Caco-2 (cell line): ENCODE results near the gene CRB2. TPM values are rescaled to one million over a fixed set of nuclear protein-coding genes. Genes with fewer than 3 reads are reported as not detected.

Experiments
- BruUV-seq: library from RNA; stranded (reverse); fragments of 400-500 nt; replicated peaks from 2 replicates; lab custom pipeline; 2021; lab: Mats Ljungman, UMichigan
- CTCF ChIA-PET: fragments of 300-600 bp; sonication (Branson Sonifier 250); formaldehyde crosslinking; loops from one replicate; lab custom pipeline; 2022; ENCODE audit warnings: antibody characterized with exemption; lab: Charles Lee
- POLR2A ChIA-PET: fragments of 300-600 bp; sonication (Branson Sonifier 250); formaldehyde crosslinking; loops from one replicate; lab custom pipeline; 2022; ENCODE audit warnings: antibody characterized with exemption; lab: Charles Lee
- DNase-seq, 2 experiments: peaks; one replicate each; pipeline versions ENCODE4 v3.0.0 to v3.0.0-alpha.2; 2020 to 2022
- H3K27me3 ChIP-seq: replicated peaks from 2 replicates; pipeline ENCODE4 v1.6.0; 2011; ENCODE audit warnings: low read length; ENCODE audit not compliant: control insufficient read depth, insufficient read depth
- H3K36me3 ChIP-seq: 2 replicates; pipeline ENCODE4 v1.5.1; 2011; ENCODE audit warnings: low read length; ENCODE audit not compliant: control insufficient read depth, insufficient read depth
- H3K4me1 ChIP-seq: fragments of 250-450 bp; sonication (Bioruptor Pico); 2 replicates; pipeline ENCODE4 v1.5.1; 2020; ENCODE audit warnings: mild to moderate bottlenecking
- H3K4me3 ChIP-seq: 2 replicates; pipeline ENCODE4 v1.5.1; 2011; ENCODE audit warnings: low read depth, mild to moderate bottlenecking, control low read depth, low read length
- H3K9me3 ChIP-seq: fragments of 250-450 bp; sonication (Bioruptor Pico); 2 replicates; pipeline ENCODE4 v1.5.1; 2020; ENCODE audit warnings: mild to moderate bottlenecking, moderate library complexity
- H3K27ac Mint-ChIP-seq: one replicate; pipeline ENCODE4 v1.8.0; 2022; ENCODE audit warnings: mixed read lengths; ENCODE audit not compliant: unreplicated experiment
- H3K27me3 Mint-ChIP-seq: one replicate; pipeline ENCODE4 v1.8.0; 2022; ENCODE audit warnings: mixed read lengths; ENCODE audit not compliant: insufficient read depth, unreplicated experiment
- H3K36me3 Mint-ChIP-seq: one replicate; pipeline ENCODE4 v1.8.0; 2022; ENCODE audit warnings: mild to moderate bottlenecking, mixed read lengths; ENCODE audit not compliant: insufficient read depth, unreplicated experiment
- H3K4me1 Mint-ChIP-seq: one replicate; pipeline ENCODE4 v1.8.0; 2022; ENCODE audit warnings: low read depth, mixed read lengths; ENCODE audit not compliant: unreplicated experiment
- H3K4me3 Mint-ChIP-seq: one replicate; pipeline ENCODE4 v1.8.0; 2022; ENCODE audit warnings: mild to moderate bottlenecking, moderate library complexity, mixed read lengths; ENCODE audit not compliant: unreplicated experiment
- H3K9me3 Mint-ChIP-seq: one replicate; pipeline ENCODE4 v1.8.0; 2022; ENCODE audit warnings: mixed read lengths; ENCODE audit not compliant: unreplicated experiment
- CTCF ChIP-seq, 2 experiments: fragments of 200-600 bp in 1 of 2; IDR thresholded peaks; 1 replicate in 1 of 2; 2 replicates in 1 of 2; pipeline versions ENCODE4 v1.5.1 to v1.8.0; 2011 to 2022; ENCODE audit warnings: antibody characterized with exemption in 1 of 2, control low read depth in 1 of 2, inconsistent platforms in 1 of 2, low read depth in 1 of 2, low read length in 1 of 2, mild to moderate bottlenecking in 1 of 2, moderate library complexity in 1 of 2; ENCODE audit not compliant: insufficient read depth in 1 of 2, severe bottlenecking in 1 of 2, unreplicated experiment in 1 of 2
- intact Hi-C: fragments of 100-400 bp; cut with micrococcal nuclease; formaldehyde crosslinking; loops from one replicate; pipeline ENCODE4 v1.10.0; 2022; ENCODE audit not compliant: unreplicated experiment
- total RNA-seq: library from RNA; stranded (reverse); gene quantifications from 2 replicates; pipeline ENCODE4 v1.2.3, GENCODE V29; 2022

CRB2 gene
- total RNA-seq, 1 experiment from 2014 or later = 0.34 TPM

- Histone ChIP-seq H3K4me3 (no peak overlapping the region), H3K36me3 (peaks cover 1% of the 10 kb centered on the region), H3K9me3 (no peaks in the 10 kb centered on the region), H3K4me1 (no peaks in the 10 kb centered on the region), H3K27me3 (no peaks in the 10 kb centered on the region)
- Mint-ChIP-seq H3K4me1 (no peaks in the 10 kb centered on the region), H3K36me3 (peaks cover 14% of the 10 kb centered on the region), H3K9me3 (no peaks in the 10 kb centered on the region), H3K27ac (no peak overlapping the region), H3K4me3 (no peak overlapping the region), H3K27me3 (no peaks in the 10 kb centered on the region)
- no peak for TF ChIP-seq CTCF (IDR thresholded peaks at IDR 0.05; ENCODE audit: insufficient read depth in 1 of 2, low read depth in 1 of 2, low read length in 1 of 2, severe bottlenecking in 1 of 2, unreplicated experiment in 1 of 2)
- DNase-seq = no peak
- intact Hi-C loops = no loop called here
- ChIA-PET CTCF (interaction anchor here (0.6 to 3.6 kb wide), 3 partner anchors 8 to 38 kb away, joined by 3 to 21 read pairs (median 4); partner anchors contain the start of gene CRB2), POLR2A (no interaction called here)
- no TSS peak for BruUV-seq
Measured at GRCh38 chr9:123383512-123384170, 27.6 kb downstream of the CRB2 start.

GRCh38 chr9:123387686-123388085 is 31.7 kb downstream of the CRB2 start:
- Mint-ChIP-seq H3K4me3 (no peak overlapping the region), H3K27ac (no peak overlapping the region), H3K9me3 (no peaks in the 10 kb centered on the region), H3K27me3 (no peaks in the 10 kb centered on the region), H3K36me3 (peaks cover 8% of the 10 kb centered on the region), H3K4me1 (no peaks in the 10 kb centered on the region)
- Histone ChIP-seq H3K36me3 (peaks cover 1% of the 10 kb centered on the region; the same call in 1 of the 2 replicates), H3K4me1 (no peaks in the 10 kb centered on the region), H3K27me3 (no peaks in the 10 kb centered on the region), H3K4me3 (no peak overlapping the region), H3K9me3 (no peaks in the 10 kb centered on the region)
- ChIA-PET POLR2A (no interaction called here), CTCF (interaction anchor here (0.6 to 1.2 kb wide), 3 partner anchors 27 to 408 kb away, joined by 3 to 5 read pairs (median 3); no protein-coding TSS in a partner anchor)
- no peak for DNase-seq
- no TSS peak for BruUV-seq
- intact Hi-C loops = no loop called here
- no peak for TF ChIP-seq CTCF (IDR thresholded peaks at IDR 0.05; ENCODE audit: insufficient read depth in 1 of 2, low read depth in 1 of 2, low read length in 1 of 2, severe bottlenecking in 1 of 2, unreplicated experiment in 1 of 2)

- intact Hi-C loops = no loop called here
- Mint-ChIP-seq H3K27me3 (no peaks in the 10 kb centered on the region), H3K36me3 (peaks cover 11% of the 10 kb centered on the region), H3K9me3 (no peaks in the 10 kb centered on the region), H3K4me3 (no peak overlapping the region), H3K27ac (no peak overlapping the region), H3K4me1 (no peaks in the 10 kb centered on the region)
- H3K9me3 ChIP-seq = no peaks in the 10 kb centered on the region
- no peak for TF ChIP-seq CTCF (IDR thresholded peaks at IDR 0.05; ENCODE audit: insufficient read depth in 1 of 2, low read depth in 1 of 2, low read length in 1 of 2, severe bottlenecking in 1 of 2, unreplicated experiment in 1 of 2)
- H3K36me3 ChIP-seq = no peaks in the 10 kb centered on the region
- ChIA-PET CTCF (no interaction called here), POLR2A (no interaction called here)
- DNase-seq = no peak
- no peak overlapping the region for H3K4me3 ChIP-seq
- H3K27me3 ChIP-seq = no peaks in the 10 kb centered on the region
- no peaks in the 10 kb centered on the region for H3K4me1 ChIP-seq
- BruUV-seq = no TSS peak
Measured at GRCh38 chr9:123389070-123389469, 33.1 kb downstream of the CRB2 start.
